OCI-LY1 (cell line): ENCODE results near the gene CDC42.
A peak's percentile ranks its signal among the peaks of the same experiment; 100 is the strongest.

Experiments
- H2AFZ ChIP-seq: fragments of 200-600 bp; sonication (generic), shearing (Covaris generic); 2 replicates; pipeline ENCODE4 v1.6.0; 2014; ENCODE audit warnings: antibody characterized with exemption, mild to moderate bottlenecking, low read length
- H3F3A ChIP-seq: fragments of 200-600 bp; sonication (generic), shearing (Covaris generic); 2 replicates; pipeline ENCODE4 v1.6.0; 2014; ENCODE audit warnings: mild to moderate bottlenecking, antibody characterized with exemption, low read length, moderate library complexity; ENCODE audit not compliant: insufficient read depth
- H3K27ac ChIP-seq: fragments of 200-600 bp; sonication (generic); 2 replicates; pipeline ENCODE4 v1.5.1; 2014; ENCODE audit warnings: low read length, mixed run types, mild to moderate bottlenecking, low read depth; ENCODE audit not compliant: poor library complexity, severe bottlenecking
- H3K27me3 ChIP-seq: fragments of 200-600 bp; sonication (generic); 2 replicates; pipeline ENCODE4 v1.6.0; 2014; ENCODE audit warnings: antibody characterized with exemption, mild to moderate bottlenecking, low read length, moderate library complexity; ENCODE audit not compliant: insufficient read depth
- H3K36me3 ChIP-seq: fragments of 200-600 bp; sonication (generic); 2 replicates; pipeline ENCODE4 v1.6.1; 2014; ENCODE audit warnings: mild to moderate bottlenecking, antibody characterized with exemption, low read length, moderate library complexity, mixed read lengths; ENCODE audit not compliant: insufficient read depth
- H3K4me1 ChIP-seq: fragments of 200-600 bp; sonication (generic); 2 replicates; pipeline ENCODE4 v1.5.1; 2014; ENCODE audit warnings: mild to moderate bottlenecking, low read length, moderate library complexity; ENCODE audit not compliant: insufficient read depth, severe bottlenecking
- H3K4me2 ChIP-seq: fragments of 200-600 bp; sonication (generic), shearing (Covaris generic); 2 replicates; pipeline ENCODE4 v1.6.1; 2014; ENCODE audit warnings: low read length
- H3K4me3 ChIP-seq: fragments of 200-600 bp; sonication (generic); 2 replicates; pipeline ENCODE4 v1.5.1; 2014; ENCODE audit warnings: low read length, low read depth, mild to moderate bottlenecking, mixed read lengths; ENCODE audit not compliant: poor library complexity, severe bottlenecking
- H3K79me2 ChIP-seq: fragments of 200-600 bp; shearing (Covaris generic); 2 replicates; pipeline ENCODE4 v1.6.1; 2016; ENCODE audit warnings: mixed run types, low read length, mixed read lengths; ENCODE audit not compliant: insufficient read depth
- H3K9ac ChIP-seq: fragments of 200-600 bp; sonication (generic), shearing (Covaris generic); 2 replicates; pipeline ENCODE4 v1.6.1; 2014; ENCODE audit warnings: mild to moderate bottlenecking, low read length, mixed read lengths
- H3K9me2 ChIP-seq: fragments of 200-600 bp; sonication (generic), shearing (Covaris generic); 2 replicates; pipeline ENCODE4 v1.6.1; 2014; ENCODE audit warnings: low read depth, mild to moderate bottlenecking, low read length, mixed read lengths
- H3K9me3 ChIP-seq: fragments of 200-600 bp; shearing (Covaris generic); 2 replicates; pipeline ENCODE4 v1.6.1; 2014; ENCODE audit warnings: low read length, mixed read lengths
- H4K20me1 ChIP-seq: fragments of 200-600 bp; sonication (generic), shearing (Covaris generic); 2 replicates; pipeline ENCODE4 v1.6.0; 2016; ENCODE audit warnings: mild to moderate bottlenecking, low read length; ENCODE audit not compliant: insufficient read depth
- CTCF ChIP-seq: fragments of 200-600 bp; sonication (generic), shearing (Covaris generic); IDR thresholded peaks from 2 replicates; pipeline ENCODE4 v1.5.1; 2017; ENCODE audit warnings: mild to moderate bottlenecking, antibody characterized with exemption, low read length, moderate library complexity, mixed read lengths
- EZH2 ChIP-seq: fragments of 200-600 bp; sonication (generic), shearing (Covaris generic); IDR thresholded peaks from 2 replicates; pipeline ENCODE4 v1.8.0; 2017; ENCODE audit warnings: borderline replicate concordance, mixed run types, mild to moderate bottlenecking, antibody characterized with exemption, low read length, moderate library complexity, mixed read lengths

CDC42 gene

GRCh38 chr1:22064751-22065402 lies 12.4 kb downstream of the CDC42 start:
- Histone ChIP-seq H3K9me3 (no peaks in the 10 kb centered on the region), H3K27ac (no peak overlapping the region), H3F3A (no peaks in the 10 kb centered on the region), H3K9me2 (no peaks in the 10 kb centered on the region), H3K27me3 (no peaks in the 10 kb centered on the region), H3K4me1 (peaks cover 10% of the 10 kb centered on the region), H3K36me3 (peaks cover 48% of the 10 kb centered on the region), H3K4me2 (no peak overlapping the region), H2AFZ (no peak overlapping the region), H3K9ac (no peak overlapping the region), H3K4me3 (no peak overlapping the region), H3K79me2 (peaks cover 100% of the 10 kb centered on the region), H4K20me1 (0 out of 2 replicates have a peak, but pooled peaks cover 4% of the 10 kb centered on the region)
- TF ChIP-seq EZH2 (no peak), CTCF (no peak)

GRCh38 chr1:22071511-22071910 lies 19.0 kb downstream of the CDC42 start:
- Histone ChIP-seq H3K4me3 (no peak overlapping the region), H3K9ac (no peak overlapping the region), H3K9me3 (0 out of 2 replicates have a peak, but pooled peaks cover 2% of the 10 kb centered on the region), H3K4me2 (no peak overlapping the region), H3K36me3 (peaks cover 52% of the 10 kb centered on the region), H3K4me1 (peaks cover 25% of the 10 kb centered on the region), H2AFZ (no peak overlapping the region), H3F3A (no peaks in the 10 kb centered on the region), H3K27ac (no peak overlapping the region), H3K9me2 (no peaks in the 10 kb centered on the region), H3K27me3 (no peaks in the 10 kb centered on the region), H3K79me2 (peaks cover 100% of the 10 kb centered on the region), H4K20me1 (no peaks in the 10 kb centered on the region; the same call in 1 of the 2 replicates)
- TF ChIP-seq EZH2 (no peak), CTCF (no peak)

GRCh38 chr1:22074803-22075202 lies 22.3 kb downstream of the CDC42 start:
- H3F3A ChIP-seq, result no peaks in the 10 kb centered on the region
- peak overlapping the region; percentile 10; the same call in 1 of the 2 replicates for H3K4me2 ChIP-seq
- 0 out of 2 replicates have a peak, but pooled peaks cover 2% of the 10 kb centered on the region for H3K9me3 ChIP-seq
- peaks cover 42% of the 10 kb centered on the region for H3K4me1 ChIP-seq
- H3K79me2 ChIP-seq, result peaks cover 98% of the 10 kb centered on the region
- H4K20me1 ChIP-seq, result no peaks in the 10 kb centered on the region; the same call in 1 of the 2 replicates
- no peak overlapping the region; the same call in 1 of the 2 replicates for H3K9ac ChIP-seq
- H2AFZ ChIP-seq, result no peak overlapping the region
- H3K9me2 ChIP-seq, result no peaks in the 10 kb centered on the region
- H3K4me3 ChIP-seq, result no peak overlapping the region
- TF ChIP-seq EZH2 (no peak), CTCF (no peak)
- peaks cover 61% of the 10 kb centered on the region for H3K36me3 ChIP-seq
- no peaks in the 10 kb centered on the region for H3K27me3 ChIP-seq
- peak overlapping the region; percentile 48 for H3K27ac ChIP-seq
